HAP-1 (cell line): ENCODE results near the gene CBX6.

Experiments used
- DNase-seq, 2 experiments: peaks; one replicate each; pipeline ENCODE4 v3.0.0-alpha.2; 2016 to 2020; ENCODE audit warnings: low spot score in 2 of 2
- H3K27me3 ChIP-seq: fragments of 250-450 bp; sonication (Bioruptor Pico); 2 replicates; pipeline ENCODE4 v1.5.1; 2020; ENCODE audit warnings: low read depth, mild to moderate bottlenecking, moderate library complexity
- H3K36me3 ChIP-seq: fragments of 250-450 bp; sonication (Bioruptor Pico); replicated peaks from 2 replicates; pipeline ENCODE4 v1.5.1; 2020; ENCODE audit warnings: mild to moderate bottlenecking
- H3K4me1 ChIP-seq: fragments of 250-450 bp; sonication (Bioruptor Pico); 2 replicates; pipeline ENCODE4 v1.5.1; 2020; ENCODE audit warnings: mild to moderate bottlenecking
- H3K4me3 ChIP-seq: fragments of 250-450 bp; sonication (Bioruptor Pico); 2 replicates; pipeline ENCODE4 v1.5.1; 2020; ENCODE audit warnings: mild to moderate bottlenecking, moderate library complexity
- H3K9me3 ChIP-seq: fragments of 250-450 bp; sonication (Bioruptor Pico); 2 replicates; pipeline ENCODE4 v1.5.1; 2020; ENCODE audit warnings: mild to moderate bottlenecking, moderate library complexity
- in situ Hi-C: fragments of 300-500 bp; cut with MboI; formaldehyde crosslinking; loops from 3 replicates; pipeline ENCODE4 v1.14.3; 2020; ENCODE audit warnings: low sequenced_read_pairs, inconsistent platforms, mixed read lengths

The CBX6 gene

GRCh38 chr22:38824585-38824984, 47.4 kb downstream of the CBX6 start:
- DNase-seq, result peak; percentile 60 to 87
- Histone ChIP-seq H3K4me1 (no peaks in the 10 kb centered on the region), H3K36me3 (no peaks in the 10 kb centered on the region), H3K9me3 (no peaks in the 10 kb centered on the region), H3K27me3 (peaks cover 14% of the 10 kb centered on the region), H3K4me3 (no peak overlapping the region)
- in situ Hi-C loops, result no loop called here

- no peaks in the 10 kb centered on the region for H3K36me3 ChIP-seq
- DNase-seq, result no peak
- no peak overlapping the region for H3K4me3 ChIP-seq
- peaks cover 22% of the 10 kb centered on the region for H3K27me3 ChIP-seq
- H3K9me3 ChIP-seq, result no peaks in the 10 kb centered on the region
- no peaks in the 10 kb centered on the region for H3K4me1 ChIP-seq
- in situ Hi-C loops, result no loop called here
Measured at GRCh38 chr22:38823637-38824036, 48.4 kb downstream of the CBX6 start.

GRCh38 chr22:38823076-38823475, 48.9 kb downstream of the CBX6 start:
- no peaks in the 10 kb centered on the region for H3K4me1 ChIP-seq

GRCh38 chr22:38820020-38820419, 52.0 kb downstream of the CBX6 start:
- no peaks in the 10 kb centered on the region for H3K36me3 ChIP-seq
- in situ Hi-C loops, result no loop called here
- no peak overlapping the region for H3K4me3 ChIP-seq
- no peaks in the 10 kb centered on the region for H3K4me1 ChIP-seq
- no peak for DNase-seq
- peaks cover 23% of the 10 kb centered on the region for H3K27me3 ChIP-seq
- H3K9me3 ChIP-seq, result no peaks in the 10 kb centered on the region

More at GRCh38 chr22:38823076-38823475, 48.9 kb downstream of the CBX6 start:
- no peak for DNase-seq
- Histone ChIP-seq H3K36me3 (no peaks in the 10 kb centered on the region), H3K4me3 (no peak overlapping the region), H3K27me3 (peaks cover 22% of the 10 kb centered on the region), H3K9me3 (no peaks in the 10 kb centered on the region)
- in situ Hi-C loops, result no loop called here

- no peaks in the 10 kb centered on the region for H3K36me3 ChIP-seq
- no peaks in the 10 kb centered on the region for H3K4me1 ChIP-seq
- in situ Hi-C loops, result no loop called here
- no peaks in the 10 kb centered on the region for H3K9me3 ChIP-seq
- peaks cover 26% of the 10 kb centered on the region for H3K27me3 ChIP-seq
- no peak for DNase-seq
- no peak overlapping the region for H3K4me3 ChIP-seq
Measured at GRCh38 chr22:38819387-38819940, 52.6 kb downstream of the CBX6 start.

GRCh38 chr22:38817196-38817595, 54.8 kb downstream of the CBX6 start:
- Histone ChIP-seq H3K36me3 (no peaks in the 10 kb centered on the region), H3K4me1 (no peaks in the 10 kb centered on the region), H3K4me3 (no peak overlapping the region), H3K9me3 (no peaks in the 10 kb centered on the region), H3K27me3 (peaks cover 26% of the 10 kb centered on the region)
- no peak for DNase-seq
- in situ Hi-C loops, result no loop called here

GRCh38 chr22:38815842-38816241, 56.2 kb downstream of the CBX6 start:
- H3K4me1 ChIP-seq, result no peaks in the 10 kb centered on the region
- no peaks in the 10 kb centered on the region for H3K36me3 ChIP-seq
- in situ Hi-C loops, result no loop called here
- H3K27me3 ChIP-seq, result peaks cover 26% of the 10 kb centered on the region
- H3K4me3 ChIP-seq, result no peak overlapping the region
- no peak for DNase-seq
- H3K9me3 ChIP-seq, result no peaks in the 10 kb centered on the region
